H9 (cell line): Measurements from ENCODE around the gene SAMMSON. TPM values are rescaled to one million over a fixed set of nuclear protein-coding genes. Genes with fewer than 3 reads are reported as not detected.

Experiments used
- DNase-seq: peaks from one replicate; pipeline ENCODE4 v3.0.0-alpha.2; 2017
- H2AFZ ChIP-seq: one replicate; pipeline ENCODE4 v1.6.1; 2013; ENCODE audit warnings: mild to moderate bottlenecking, low read length, control low read depth, moderate library complexity
- H2AK5ac ChIP-seq: 2 replicates; pipeline ENCODE4 v1.6.1; 2013; ENCODE audit warnings: low read length, control low read depth, mixed read lengths; ENCODE audit not compliant: insufficient read length
- H2BK120ac ChIP-seq: one replicate; pipeline ENCODE4 v1.6.1; 2013; ENCODE audit warnings: low read depth, mild to moderate bottlenecking, low read length, control low read depth, inconsistent platforms; ENCODE audit not compliant: poor library complexity, severe bottlenecking
- H2BK12ac ChIP-seq: 2 replicates; pipeline ENCODE4 v1.6.1; 2013; ENCODE audit warnings: low read length, control low read depth, mixed read lengths, low read depth; ENCODE audit not compliant: insufficient read length
- H2BK15ac ChIP-seq: 2 replicates; pipeline ENCODE4 v1.6.1; 2013; ENCODE audit warnings: low read depth, low read length, control low read depth
- H2BK20ac ChIP-seq: one replicate; pipeline ENCODE4 v1.6.1; 2013; ENCODE audit warnings: low read depth, mild to moderate bottlenecking, low read length, control low read depth, inconsistent platforms; ENCODE audit not compliant: poor library complexity, severe bottlenecking
- H2BK5ac ChIP-seq: 2 replicates; pipeline ENCODE4 v1.6.1; 2013; ENCODE audit warnings: low read length, control low read depth, mixed read lengths; ENCODE audit not compliant: insufficient read length
- H3K14ac ChIP-seq: 2 replicates; pipeline ENCODE4 v1.6.1; 2013; ENCODE audit warnings: low read length, control low read depth; ENCODE audit not compliant: insufficient read depth
- H3K18ac ChIP-seq: 2 replicates; pipeline ENCODE4 v1.6.1; 2013; ENCODE audit warnings: low read depth, mild to moderate bottlenecking, mixed read lengths, low read length, control low read depth; ENCODE audit not compliant: insufficient read length
- H3K23ac ChIP-seq: 2 replicates; pipeline ENCODE4 v1.6.1; 2013; ENCODE audit warnings: low read length, control low read depth, mixed read lengths, low read depth; ENCODE audit not compliant: insufficient read length
- H3K23me2 ChIP-seq: 2 replicates; pipeline ENCODE4 v1.6.1; 2013; ENCODE audit warnings: low read depth, mild to moderate bottlenecking, mixed read lengths, low read length, control low read depth; ENCODE audit not compliant: insufficient read length, poor library complexity, severe bottlenecking
- H3K27ac ChIP-seq: 2 replicates; pipeline ENCODE4 v1.5.1; 2013; ENCODE audit warnings: low read length, control low read depth, mixed read lengths, low read depth; ENCODE audit not compliant: insufficient read length
- H3K27me3 ChIP-seq: 2 replicates; pipeline ENCODE4 v1.6.1; 2013; ENCODE audit warnings: low read length, control low read depth, inconsistent platforms; ENCODE audit not compliant: insufficient read depth
- H3K4ac ChIP-seq: 2 replicates; pipeline ENCODE4 v1.6.1; 2013; ENCODE audit warnings: low read depth, mild to moderate bottlenecking, control low read depth, inconsistent platforms, low read length, moderate library complexity
- H3K4me1 ChIP-seq: 2 replicates; pipeline ENCODE4 v1.6.1; 2013; ENCODE audit warnings: low read length, control low read depth, inconsistent platforms; ENCODE audit not compliant: insufficient read depth
- H3K4me2 ChIP-seq: 2 replicates; pipeline ENCODE4 v1.6.1; 2013; ENCODE audit warnings: low read length, control low read depth, mixed read lengths; ENCODE audit not compliant: insufficient read length, insufficient read depth
- H3K56ac ChIP-seq: 2 replicates; pipeline ENCODE4 v1.6.1; 2013; ENCODE audit warnings: low read depth, mild to moderate bottlenecking, mixed read lengths, low read length, control low read depth; ENCODE audit not compliant: insufficient read length
- H3K79me1 ChIP-seq: 2 replicates; pipeline ENCODE4 v1.6.1; 2013; ENCODE audit warnings: low read depth, mild to moderate bottlenecking, moderate library complexity, low read length, control low read depth, inconsistent platforms; ENCODE audit not compliant: insufficient read depth, poor library complexity, severe bottlenecking
- H3K79me2 ChIP-seq: 2 replicates; pipeline ENCODE4 v1.6.1; 2013; ENCODE audit warnings: low read length, control low read depth, inconsistent platforms; ENCODE audit not compliant: insufficient read depth
- H3K9ac ChIP-seq: 2 replicates; pipeline ENCODE4 v1.6.1; 2013; ENCODE audit warnings: low read length, control low read depth, mixed read lengths; ENCODE audit not compliant: insufficient read length; ENCODE audit errors: extremely low read depth
- H3K9me3 ChIP-seq: one replicate; pipeline ENCODE4 v1.6.1; 2013; ENCODE audit warnings: low read depth, low read length, inconsistent platforms; ENCODE audit not compliant: control insufficient read depth
- H3T11ph ChIP-seq: one replicate; pipeline ENCODE4 v1.6.1; 2013; ENCODE audit warnings: mild to moderate bottlenecking, low read length, control low read depth, inconsistent platforms
- H4K20me1 ChIP-seq: one replicate; pipeline ENCODE4 v1.6.1; 2013; ENCODE audit not compliant: control insufficient read depth, insufficient read length, insufficient read depth
- H4K5ac ChIP-seq: 2 replicates; pipeline ENCODE4 v1.6.1; 2013; ENCODE audit warnings: low read depth, mild to moderate bottlenecking, mixed read lengths, low read length, control low read depth; ENCODE audit not compliant: insufficient read length
- H4K8ac ChIP-seq: replicated peaks from 2 replicates; pipeline ENCODE4 v1.6.1; 2013; ENCODE audit warnings: low read length, control low read depth, mixed read lengths, low read depth; ENCODE audit not compliant: insufficient read length
- H4K91ac ChIP-seq: 2 replicates; pipeline ENCODE4 v1.6.1; 2013; ENCODE audit warnings: low read depth, mild to moderate bottlenecking, moderate library complexity, mixed read lengths, low read length, control low read depth; ENCODE audit not compliant: insufficient read length
- H3K27ac Mint-ChIP-seq, 3 experiments: 2 replicates in 2 of 3; 3 replicates in 1 of 3; pipeline ENCODE4 v1.8.0; 2020 to 2021; ENCODE audit warnings: mixed read lengths in 3 of 3, mild to moderate bottlenecking in 1 of 3, moderate library complexity in 1 of 3
- H3K27me3 Mint-ChIP-seq: 2 replicates; pipeline ENCODE4 v1.8.0; 2021; ENCODE audit warnings: low read depth, mild to moderate bottlenecking, moderate library complexity, mixed read lengths
- H3K36me3 Mint-ChIP-seq, 3 experiments: 2 replicates in 2 of 3; 3 replicates in 1 of 3; pipeline ENCODE4 v1.8.0; 2020 to 2021; ENCODE audit warnings: low read depth in 3 of 3, mixed read lengths in 3 of 3; ENCODE audit not compliant: insufficient read depth in 1 of 3
- H3K4me1 Mint-ChIP-seq, 2 experiments: 2 replicates each; pipeline ENCODE4 v1.8.0; 2020; ENCODE audit warnings: mixed read lengths in 2 of 2
- H3K4me3 Mint-ChIP-seq, 2 experiments: 2 replicates in 1 of 2; 3 replicates in 1 of 2; pipeline ENCODE4 v1.8.0; 2020 to 2021; ENCODE audit warnings: mild to moderate bottlenecking in 2 of 2, mixed read lengths in 2 of 2, moderate library complexity in 1 of 2
- H3K9me3 Mint-ChIP-seq, 2 experiments: 2 replicates in 1 of 2; 3 replicates in 1 of 2; pipeline ENCODE4 v1.8.0; 2020; ENCODE audit warnings: mild to moderate bottlenecking in 2 of 2, mixed read lengths in 2 of 2, moderate library complexity in 1 of 2
- WGBS: extraction: QIAGEN DNeasy Blood & Tissue Kit; methylation state at CpG from one replicate; pipeline ENCODE4 v1.1.7; 2013; ENCODE audit warnings: missing lambda C conversion rate, low lambda C conversion rate, mixed read lengths; ENCODE audit not compliant: insufficient read length; ENCODE audit errors: extremely low coverage; 5-methylcytosine and 5-hydroxymethylcytosine counted together
- total RNA-seq: library from RNA; stranded (reverse); gene quantifications from 2 replicates; pipeline ENCODE4 v1.2.1, GENCODE V29; 2021
- TF ChIP-seq, protein P1 (sequence below): fragments of 200-600 bp; sonication (generic); conservative IDR thresholded peaks from 3 replicates; pipeline ENCODE4 v1.8.0; 2021; ENCODE audit warnings: antibody characterized with exemption, mild to moderate bottlenecking

SAMMSON gene
- total RNA-seq, 1 experiment from 2014 or later = not detected

DNA sequence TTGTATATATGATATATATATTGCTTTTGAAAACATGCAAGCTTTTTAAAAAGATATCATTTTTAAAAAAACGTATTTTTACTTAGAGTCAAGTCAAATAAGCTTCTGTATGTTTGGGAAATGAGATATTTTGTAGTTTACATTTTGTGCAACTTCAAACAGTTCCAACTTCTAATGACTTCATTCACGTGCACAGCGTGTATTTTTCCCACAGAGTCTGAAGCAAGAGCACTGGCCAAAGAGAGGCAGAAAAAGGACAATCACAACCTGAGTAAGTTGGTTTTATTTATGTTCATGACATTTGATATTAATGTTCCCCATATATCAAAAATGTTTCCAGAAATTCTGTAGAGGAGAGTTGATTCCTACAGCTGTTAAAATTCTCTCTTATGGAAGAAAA is 47.9 kb upstream of the SAMMSON start:
- Histone ChIP-seq H2BK5ac (no peak overlapping the region), H3K4me1 (no peaks in the 10 kb centered on the region), H2BK12ac (no peak overlapping the region), H3K9ac (no peak overlapping the region), H3K79me1 (no peaks in the 10 kb centered on the region), H3K4me2 (no peak overlapping the region), H3K14ac (no peak overlapping the region), H3K56ac (no peak overlapping the region), H4K91ac (no peak overlapping the region), H3K23ac (no peak overlapping the region), H3K79me2 (no peaks in the 10 kb centered on the region), H3K27me3 (no peaks in the 10 kb centered on the region), H4K8ac (no peak overlapping the region), H3K4ac (no peak overlapping the region), H4K20me1 (no peaks in the 10 kb centered on the region), H3K9me3 (no peaks in the 10 kb centered on the region), H3K18ac (no peak overlapping the region), H2AFZ (no peak overlapping the region), H3K23me2 (no peaks in the 10 kb centered on the region), H3K27ac (no peak overlapping the region), H2BK20ac (no peak overlapping the region), H2AK5ac (no peak overlapping the region), H3T11ph (no peak overlapping the region), H4K5ac (no peak overlapping the region), H2BK120ac (no peak overlapping the region), H2BK15ac (no peak overlapping the region)
- DNase-seq = no peak
- TF ChIP-seq, protein P1, sequence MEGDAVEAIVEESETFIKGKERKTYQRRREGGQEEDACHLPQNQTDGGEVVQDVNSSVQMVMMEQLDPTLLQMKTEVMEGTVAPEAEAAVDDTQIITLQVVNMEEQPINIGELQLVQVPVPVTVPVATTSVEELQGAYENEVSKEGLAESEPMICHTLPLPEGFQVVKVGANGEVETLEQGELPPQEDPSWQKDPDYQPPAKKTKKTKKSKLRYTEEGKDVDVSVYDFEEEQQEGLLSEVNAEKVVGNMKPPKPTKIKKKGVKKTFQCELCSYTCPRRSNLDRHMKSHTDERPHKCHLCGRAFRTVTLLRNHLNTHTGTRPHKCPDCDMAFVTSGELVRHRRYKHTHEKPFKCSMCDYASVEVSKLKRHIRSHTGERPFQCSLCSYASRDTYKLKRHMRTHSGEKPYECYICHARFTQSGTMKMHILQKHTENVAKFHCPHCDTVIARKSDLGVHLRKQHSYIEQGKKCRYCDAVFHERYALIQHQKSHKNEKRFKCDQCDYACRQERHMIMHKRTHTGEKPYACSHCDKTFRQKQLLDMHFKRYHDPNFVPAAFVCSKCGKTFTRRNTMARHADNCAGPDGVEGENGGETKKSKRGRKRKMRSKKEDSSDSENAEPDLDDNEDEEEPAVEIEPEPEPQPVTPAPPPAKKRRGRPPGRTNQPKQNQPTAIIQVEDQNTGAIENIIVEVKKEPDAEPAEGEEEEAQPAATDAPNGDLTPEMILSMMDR = no peak
- Mint-ChIP-seq H3K27ac (no peak overlapping the region), H3K4me3 (no peak overlapping the region), H3K36me3 (no peaks in the 10 kb centered on the region), H3K4me1 (peaks cover 10 to 15% of the 10 kb centered on the region in 2 experiments), H3K27me3 (no peaks in the 10 kb centered on the region), H3K9me3 (no peaks in the 10 kb centered on the region)
- WGBS = no CpG with 5 or more reads among the region's 3 CpGs
